ENCODE results near the gene TUBE1. TPM values are rescaled to one million over a fixed set of nuclear protein-coding genes. Genes with fewer than 3 reads are reported as not detected.
"Not testable (repeated sequence)": the region's sequence is repeated elsewhere in the genome, so short reads cannot be mapped to it uniquely, and the experiment has no call there.

Gene TUBE1
- polyA plus RNA-seq, 2 of the 4 experiments (the other 2 are of a cell fraction): 6.8 to 32.5 TPM

DNA sequence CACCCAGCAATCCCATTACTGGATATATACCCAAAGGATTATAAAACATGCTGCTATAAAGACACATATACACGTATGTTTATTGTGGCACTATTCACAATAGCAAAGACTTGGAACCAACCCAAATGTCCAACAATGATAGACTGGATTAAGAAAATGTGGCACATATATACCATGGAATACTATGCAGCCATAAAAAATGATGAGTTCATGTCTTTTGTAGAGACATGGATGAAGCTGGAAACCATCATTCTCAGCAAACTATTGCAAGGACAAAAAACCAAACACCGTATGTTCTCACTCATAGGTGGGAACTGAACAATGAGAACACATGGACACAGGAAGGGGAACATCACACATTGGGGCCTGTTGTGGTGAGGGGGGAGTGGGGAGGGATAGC is 18.7 kb upstream of the TUBE1 start:
- ATAC-seq; FAIRE-seq; DNase-seq (ENCODE audit: low read depth in 1 of 2, low spot score in 1 of 2); POLR2A ChIA-PET; H3K4me1 ChIP-seq; H3K4me3 ChIP-seq; H3K27ac ChIP-seq; H3K9me3 ChIP-seq; H3K4me2 ChIP-seq: not testable (repeated sequence)
- WGBS (ENCODE audit: missing lambda C conversion rate): 90% methylated on average over 1 of the region's 2 CpGs
- CTCF ChIA-PET: interaction anchor here (0.7 kb wide), 1 partner anchor 16 kb away, joined by 3 read pairs; no protein-coding TSS in a partner anchor

DNA sequence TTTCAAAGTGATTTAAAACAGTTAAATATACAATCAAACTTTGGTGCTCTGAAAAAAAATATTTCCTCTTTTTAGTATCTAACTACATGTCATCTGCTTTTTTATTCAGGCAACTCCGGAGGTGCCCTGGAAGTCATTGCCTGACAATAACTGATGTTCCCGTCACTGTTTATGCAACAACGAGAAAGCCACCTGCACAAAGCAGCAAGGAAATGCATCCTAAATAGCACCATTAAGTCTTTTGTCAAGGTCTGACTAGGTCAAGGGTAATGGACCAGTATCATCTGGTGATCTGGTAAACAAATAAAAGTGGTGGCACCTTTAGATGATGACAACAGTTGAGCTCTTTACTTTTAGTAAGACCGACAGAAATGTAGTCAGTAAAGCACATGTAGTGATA is 13.3 kb upstream of the TUBE1 start:
- POLR2A ChIA-PET: no interaction called here
- no peak for FAIRE-seq
- CTCF ChIA-PET: interaction anchor here (1.7 kb wide), 1 partner anchor 10 kb away, joined by 5 read pairs; no protein-coding TSS in a partner anchor
- ATAC-seq: no peak
- TF ChIP-seq ESRRA (IDR thresholded peaks at IDR 0.05; ENCODE audit: borderline replicate concordance, low read length) (no peak), FOSL2 (IDR thresholded peaks at IDR 0.05) (no peak), FOSL2 (CRISPR knock-in tag; IDR thresholded peaks at IDR 0.05) (no peak), NR3C1 (IDR thresholded peaks at IDR 0.05) (no peak), CHD4 (IDR thresholded peaks at IDR 0.05; ENCODE audit: borderline replicate concordance) (no peak), JUN (IDR thresholded peaks at IDR 0.05) (no peak), FOXS1 (CRISPR knock-in tag; IDR thresholded peaks at IDR 0.05) (no peak), HMGXB4 (CRISPR knock-in tag; IDR thresholded peaks at IDR 0.05; ENCODE audit: borderline replicate concordance) (no peak), KDM5A (IDR thresholded peaks at IDR 0.05) (no peak), HOXA7 (CRISPR knock-in tag; IDR thresholded peaks at IDR 0.05) (no peak), REST (IDR thresholded peaks at IDR 0.05) (no peak), SMC3 (IDR thresholded peaks at IDR 0.05) (no peak), HOXB13 (CRISPR knock-in tag; IDR thresholded peaks at IDR 0.05; ENCODE audit: low read depth) (no peak), PHF8 (IDR thresholded peaks at IDR 0.05; ENCODE audit: borderline replicate concordance, low read depth) (no peak), CHD2 (IDR thresholded peaks at IDR 0.05; ENCODE audit: low read length, partially characterized antibody) (no peak)
- TF ChIP-seq, protein P1, sequence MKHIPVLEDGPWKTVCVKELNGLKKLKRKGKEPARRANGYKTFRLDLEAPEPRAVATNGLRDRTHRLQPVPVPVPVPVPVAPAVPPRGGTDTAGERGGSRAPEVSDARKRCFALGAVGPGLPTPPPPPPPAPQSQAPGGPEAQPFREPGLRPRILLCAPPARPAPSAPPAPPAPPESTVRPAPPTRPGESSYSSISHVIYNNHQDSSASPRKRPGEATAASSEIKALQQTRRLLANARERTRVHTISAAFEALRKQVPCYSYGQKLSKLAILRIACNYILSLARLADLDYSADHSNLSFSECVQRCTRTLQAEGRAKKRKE (CRISPR knock-in tag; IDR thresholded peaks at IDR 0.05; ENCODE audit: low read depth): no peak
- TF ChIP-seq, protein P2, sequence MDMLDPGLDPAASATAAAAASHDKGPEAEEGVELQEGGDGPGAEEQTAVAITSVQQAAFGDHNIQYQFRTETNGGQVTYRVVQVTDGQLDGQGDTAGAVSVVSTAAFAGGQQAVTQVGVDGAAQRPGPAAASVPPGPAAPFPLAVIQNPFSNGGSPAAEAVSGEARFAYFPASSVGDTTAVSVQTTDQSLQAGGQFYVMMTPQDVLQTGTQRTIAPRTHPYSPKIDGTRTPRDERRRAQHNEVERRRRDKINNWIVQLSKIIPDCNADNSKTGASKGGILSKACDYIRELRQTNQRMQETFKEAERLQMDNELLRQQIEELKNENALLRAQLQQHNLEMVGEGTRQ (IDR thresholded peaks at IDR 0.05): no peak
- TF ChIP-seq, protein P3, sequence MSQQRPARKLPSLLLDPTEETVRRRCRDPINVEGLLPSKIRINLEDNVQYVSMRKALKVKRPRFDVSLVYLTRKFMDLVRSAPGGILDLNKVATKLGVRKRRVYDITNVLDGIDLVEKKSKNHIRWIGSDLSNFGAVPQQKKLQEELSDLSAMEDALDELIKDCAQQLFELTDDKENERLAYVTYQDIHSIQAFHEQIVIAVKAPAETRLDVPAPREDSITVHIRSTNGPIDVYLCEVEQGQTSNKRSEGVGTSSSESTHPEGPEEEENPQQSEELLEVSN (IDR thresholded peaks at IDR 0.05; ENCODE audit: borderline replicate concordance, low read depth): no peak
- Histone ChIP-seq H3K9me3 (no peaks in the 10 kb centered on the region), H3K4me2 (no peak overlapping the region), H3K27ac (no peak overlapping the region), H3K4me1 (no peaks in the 10 kb centered on the region), H3K4me3 (no peak overlapping the region)
- 84% methylated on average over 4 of the region's 4 CpGs for WGBS (ENCODE audit: missing lambda C conversion rate)
- DNase-seq (ENCODE audit: low read depth in 1 of 2, low spot score in 1 of 2): no peak
